Suprapubic skin (tissue), 4 donors: ENCODE results near the gene CLBA1.

ENCODE experiments used
- CTCF ChIP-seq, 2 donors: fragments of 200-600 bp in 1 of 2; fragments of 450-650 bp in 1 of 2; sonication (generic) in 1 of 2; IDR thresholded peaks; one replicate each; pipeline ENCODE4 v1.5.1; 2016 to 2019; ENCODE audit warnings: antibody characterized with exemption in 2 of 2, mild to moderate bottlenecking in 1 of 2, moderate library complexity in 1 of 2
- EP300 ChIP-seq: sonication (generic); formaldehyde crosslinking; IDR thresholded peaks from one replicate; pipeline ENCODE4 v1.6.1; 2017; ENCODE audit warnings: antibody characterized with exemption
- POLR2A ChIP-seq, 2 donors: fragments of 450-650 bp; IDR thresholded peaks; one replicate each; pipeline ENCODE4 v1.6.1; 2017; ENCODE audit warnings: antibody characterized with exemption in 2 of 2, mild to moderate bottlenecking in 2 of 2, moderate library complexity in 2 of 2
- POLR2AphosphoS5 ChIP-seq, 3 donors: sonication (generic); formaldehyde crosslinking; IDR thresholded peaks; one replicate each; pipeline ENCODE4 v1.6.1; 2017; ENCODE audit warnings: antibody characterized with exemption in 3 of 3

GRCh38 chr14:105011312-105011990 lies 25.9 kb downstream of the CLBA1 start:
- TF ChIP-seq CTCF (IDR thresholded peaks at IDR 0.05) (no peak), POLR2AphosphoS5 (IDR thresholded peaks at IDR 0.05) (no peak), EP300 (no peak), POLR2A (IDR thresholded peaks at IDR 0.05) (no peak)
